Measurements from ENCODE around the gene ADAMTS16.

ADAMTS16 gene

DNA sequence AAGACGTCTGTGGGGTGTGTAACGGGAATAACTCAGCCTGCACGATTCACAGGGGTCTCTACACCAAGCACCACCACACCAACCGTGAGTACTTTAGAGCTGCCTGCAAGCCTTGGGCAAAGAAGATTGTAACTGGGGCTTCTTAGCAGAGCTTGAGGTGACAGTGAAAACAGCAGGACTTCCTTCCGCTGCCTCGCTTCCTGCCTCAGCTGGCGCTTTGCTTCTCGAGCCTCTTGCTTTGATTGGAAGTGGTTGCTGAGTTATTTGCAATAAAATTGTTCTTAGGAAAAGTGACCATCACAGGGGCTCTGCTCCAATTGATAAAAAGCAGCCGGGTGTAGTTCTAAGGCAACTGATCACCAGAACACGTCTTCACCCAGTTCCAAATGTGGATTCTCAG, 99.1 kb downstream of the ADAMTS16 start:
- DNase-seq: no peak

DNA sequence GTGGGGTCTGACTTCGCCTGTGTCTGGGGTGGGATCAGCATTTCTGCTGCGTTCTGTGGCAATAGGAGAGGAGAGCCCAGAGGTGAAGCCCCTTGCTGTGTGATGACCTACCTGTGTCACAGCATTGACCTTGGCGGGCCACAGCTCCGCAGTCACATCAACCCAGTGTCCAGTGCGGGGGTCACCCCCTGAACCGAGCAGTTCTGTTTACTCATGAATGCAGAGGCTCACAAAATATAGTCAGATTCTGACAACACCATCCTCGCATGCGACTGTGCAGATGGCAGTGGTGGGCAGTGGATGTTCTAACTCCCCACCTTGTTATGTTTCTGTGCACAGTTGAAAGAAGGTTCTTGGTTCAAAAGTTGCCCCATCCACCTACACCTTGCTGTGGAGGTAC, 100.1 kb downstream of the ADAMTS16 start:
- DNase-seq: no peak

GRCh38 chr5:5242056-5242455, 101.9 kb downstream of the ADAMTS16 start:
- DNase-seq: no peak

- no peak for DNase-seq
Observed at GRCh38 chr5:5246736-5247135, 106.6 kb downstream of the ADAMTS16 start.

DNA sequence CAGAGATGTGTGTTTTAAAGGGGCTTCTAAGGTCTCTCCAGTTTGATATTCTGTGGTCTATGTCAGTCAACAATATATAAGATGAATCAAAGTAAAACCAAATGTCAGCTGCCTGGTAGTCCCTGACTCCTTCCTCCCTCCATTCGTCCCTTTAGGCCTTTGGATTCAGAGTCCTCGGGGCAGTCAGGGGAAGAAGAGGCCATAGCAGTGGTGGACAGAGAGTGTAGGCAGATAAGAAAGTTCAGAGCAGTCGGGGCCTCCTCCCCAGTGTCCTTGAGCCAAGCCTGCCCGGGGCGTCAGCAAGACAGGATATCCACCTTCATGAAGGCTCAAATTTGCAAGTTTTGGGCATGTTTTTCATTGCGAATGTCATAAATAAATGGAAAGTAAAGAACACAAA, 110.6 kb downstream of the ADAMTS16 start:
- DNase-seq: no peak

DNA sequence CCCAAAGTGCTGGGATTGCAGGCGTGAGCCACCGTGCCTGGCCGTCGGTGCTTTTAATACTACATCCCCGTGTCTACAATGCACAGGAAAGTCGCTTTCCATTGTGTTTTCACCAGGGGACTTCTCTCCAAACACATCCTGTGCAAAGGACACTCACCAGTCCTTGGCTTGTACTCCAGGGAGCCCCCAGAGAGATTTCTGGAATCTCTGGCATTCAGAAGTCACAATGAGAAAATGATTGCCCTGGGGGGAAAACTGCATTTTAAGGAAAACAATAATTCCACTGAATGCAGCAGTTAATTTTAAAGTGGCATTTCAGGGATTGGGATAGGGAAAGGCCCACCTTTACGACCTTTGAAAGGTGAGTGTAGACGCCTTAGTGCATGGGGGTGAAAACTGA, 112.0 kb downstream of the ADAMTS16 start:
- DNase-seq: no peak

GRCh38 chr5:5257353-5257752, 117.2 kb downstream of the ADAMTS16 start:
- no peak for DNase-seq

- no peak for DNase-seq
Observed at GRCh38 chr5:5258564-5258963, 118.4 kb downstream of the ADAMTS16 start.

DNA sequence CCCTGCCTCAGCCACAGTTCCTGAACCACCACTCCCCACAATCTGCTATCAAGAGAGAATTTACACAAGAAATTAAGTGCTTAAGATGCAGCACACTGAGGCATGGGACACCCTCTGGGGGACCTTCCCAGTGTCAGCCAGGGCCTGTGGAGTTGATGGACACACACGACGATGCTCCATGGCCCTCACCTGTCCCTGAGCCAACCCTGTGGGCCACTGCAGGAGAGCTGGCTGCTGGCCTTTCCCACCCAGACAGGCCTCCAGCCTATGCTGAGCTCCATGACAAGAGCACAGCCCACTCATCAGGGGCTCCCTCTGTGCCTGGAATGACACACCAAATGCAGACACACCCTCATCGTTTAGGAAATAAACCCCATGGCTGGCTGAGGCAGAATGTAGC, 124.6 kb downstream of the ADAMTS16 start:
- no peak for DNase-seq

GRCh38 chr5:5266297-5266696, 126.2 kb downstream of the ADAMTS16 start:
- DNase-seq: no peak

DNA sequence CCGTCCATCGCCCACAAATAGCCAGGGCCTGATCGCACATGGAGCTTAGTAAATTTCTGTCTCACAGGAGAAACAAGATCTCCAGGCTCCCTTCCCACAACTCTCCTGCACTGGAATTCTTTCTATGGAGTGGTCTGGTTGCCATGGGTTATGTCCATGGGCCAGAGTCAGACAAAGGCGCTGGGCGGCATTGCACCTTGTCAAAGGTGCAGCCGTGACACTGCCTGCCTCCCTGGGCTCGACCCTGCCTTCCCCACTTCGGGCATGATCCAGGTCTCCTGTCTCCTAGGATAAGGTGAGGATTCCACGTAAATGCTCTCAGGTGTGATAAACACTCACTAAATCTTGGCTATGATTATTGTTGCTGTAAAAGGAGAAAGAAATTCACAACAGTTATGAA, 130.0 kb downstream of the ADAMTS16 start:
- no peak for DNase-seq

DNA sequence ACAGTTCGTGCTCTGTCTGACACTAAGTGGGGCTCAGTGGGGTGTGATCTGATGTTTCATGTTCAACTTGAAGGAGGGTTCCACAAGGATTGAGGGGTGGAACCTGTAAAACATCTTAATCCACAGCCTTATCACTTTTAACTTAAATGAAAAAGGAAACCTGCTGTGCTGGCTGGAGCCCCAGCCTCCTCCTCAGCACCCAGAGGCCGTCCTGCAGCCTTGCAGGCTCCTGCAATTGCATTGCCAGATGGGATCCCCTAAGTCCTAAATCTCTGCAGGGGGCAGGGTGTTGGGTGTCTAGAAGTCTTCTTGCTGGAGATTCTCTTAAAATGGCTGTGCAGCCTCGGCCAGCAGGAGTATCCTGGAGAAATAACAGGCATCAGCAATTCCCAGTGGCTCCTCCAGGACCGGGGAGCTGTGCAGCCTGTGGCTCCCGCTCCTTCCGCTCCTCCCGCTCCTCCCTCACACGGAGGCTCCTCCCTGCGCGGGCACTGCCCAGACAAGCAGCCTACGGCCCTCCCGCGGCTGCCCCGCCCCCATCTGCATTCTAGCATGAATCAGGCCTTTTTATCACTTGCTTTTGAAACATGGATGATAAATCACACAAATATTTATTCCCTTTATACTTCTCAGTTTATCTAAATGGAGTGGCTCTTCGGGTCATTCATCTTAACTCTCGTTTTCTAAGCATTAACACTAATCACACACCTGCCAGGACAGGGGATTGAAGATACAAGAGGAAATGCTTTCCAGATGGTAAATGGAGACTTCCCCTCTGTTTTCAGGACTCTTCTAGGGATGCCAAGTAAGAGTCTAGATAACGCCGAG, 131.0 kb downstream of the ADAMTS16 start:
- no peak for DNase-seq

GRCh38 chr5:5271786-5272321, 131.7 kb downstream of the ADAMTS16 start:
- no peak for DNase-seq

- DNase-seq: no peak
Observed at GRCh38 chr5:5273398-5273797, 133.3 kb downstream of the ADAMTS16 start.

- no peak for DNase-seq
Observed at GRCh38 chr5:5273976-5274375, 133.8 kb downstream of the ADAMTS16 start.

- no peak for DNase-seq
Observed at GRCh38 chr5:5275211-5275610, 135.1 kb downstream of the ADAMTS16 start.

- no peak for DNase-seq
Observed at GRCh38 chr5:5276430-5276829, 136.3 kb downstream of the ADAMTS16 start.

GRCh38 chr5:5276951-5277517, 136.9 kb downstream of the ADAMTS16 start:
- DNase-seq: no peak

DNA sequence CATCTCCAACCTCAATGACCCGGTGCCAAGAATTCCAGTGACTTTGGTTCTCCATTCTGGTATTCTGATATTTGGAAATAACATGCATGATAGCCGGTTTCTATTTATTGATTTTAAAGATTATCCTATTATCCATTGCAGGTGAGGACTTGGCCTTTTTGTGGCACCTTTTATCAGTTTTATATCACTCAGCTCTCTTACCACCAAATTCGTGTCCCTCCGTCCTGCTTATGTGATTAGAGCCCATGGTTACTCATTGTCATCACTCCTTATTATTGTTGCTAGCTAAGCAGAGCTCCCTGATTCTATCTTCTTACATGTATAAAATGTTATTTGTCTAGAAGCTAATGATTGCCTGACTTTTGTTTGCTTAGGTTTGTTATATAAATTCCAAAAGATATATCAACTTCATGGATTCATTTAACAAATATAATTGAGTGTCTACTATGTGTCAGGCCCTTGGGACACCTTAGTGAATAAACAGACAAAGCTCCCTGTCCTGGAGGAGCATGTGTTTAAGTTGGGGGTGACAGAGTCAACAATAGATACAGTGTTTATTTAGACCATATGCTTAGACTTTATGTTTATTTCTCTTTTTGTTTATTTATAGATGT, 138.2 kb downstream of the ADAMTS16 start:
- no peak for DNase-seq

- no peak for DNase-seq
Observed at GRCh38 chr5:5278815-5279381, 138.8 kb downstream of the ADAMTS16 start.

- no peak for DNase-seq
Observed at GRCh38 chr5:5285906-5286305, 145.8 kb downstream of the ADAMTS16 start.

GRCh38 chr5:5287419-5287818, 147.3 kb downstream of the ADAMTS16 start:
- DNase-seq: no peak

GRCh38 chr5:5288201-5288600, 148.1 kb downstream of the ADAMTS16 start:
- no peak for DNase-seq

- DNase-seq: no peak
Observed at GRCh38 chr5:5289537-5289936, 149.4 kb downstream of the ADAMTS16 start.
